Ectodermal cell (in vitro differentiated cells): ENCODE data around the gene SSTR1. TPM values are rescaled to one million over a fixed set of nuclear protein-coding genes. Genes with fewer than 3 reads are reported as not detected.

Experiments used
- H3K27ac ChIP-seq: 2 replicates; pipeline ENCODE4 v1.7.0; 2013; ENCODE audit warnings: mild to moderate bottlenecking, low read depth, low read length; ENCODE audit not compliant: insufficient read depth, poor library complexity, severe bottlenecking
- H3K27me3 ChIP-seq: 2 replicates; pipeline ENCODE4 v1.7.0; 2013; ENCODE audit warnings: mild to moderate bottlenecking, low read length; ENCODE audit not compliant: insufficient read depth, control insufficient read depth, poor library complexity, severe bottlenecking
- H3K36me3 ChIP-seq: one replicate; pipeline ENCODE4 v1.7.0; 2013; ENCODE audit warnings: low read length; ENCODE audit not compliant: control insufficient read depth, insufficient read depth
- H3K4me1 ChIP-seq: one replicate; pipeline ENCODE4 v1.7.0; 2013; ENCODE audit warnings: low read length; ENCODE audit not compliant: control insufficient read depth, insufficient read depth
- H3K4me3 ChIP-seq: 2 replicates; pipeline ENCODE4 v1.7.0; 2013; ENCODE audit warnings: low read depth, low read length, control low read depth; ENCODE audit not compliant: insufficient read depth
- H3K9me3 ChIP-seq: 2 replicates; pipeline ENCODE4 v1.7.0; 2013; ENCODE audit warnings: mild to moderate bottlenecking, low read length, moderate library complexity; ENCODE audit not compliant: control insufficient read depth
- WGBS, 2 experiments: methylation state at CpG; one replicate each; pipeline ENCODE4 v1.1.7; 2013; ENCODE audit warnings: missing lambda C conversion rate in 2 of 2; 5-methylcytosine and 5-hydroxymethylcytosine counted together
- polyA plus RNA-seq, 4 experiments: library from polyadenylated mRNA; stranded (reverse); fragments of 50-300 nt; gene quantifications; one replicate each; pipeline ENCODE4 v1.2.3, GENCODE V29; 2013

Gene SSTR1, protein sequence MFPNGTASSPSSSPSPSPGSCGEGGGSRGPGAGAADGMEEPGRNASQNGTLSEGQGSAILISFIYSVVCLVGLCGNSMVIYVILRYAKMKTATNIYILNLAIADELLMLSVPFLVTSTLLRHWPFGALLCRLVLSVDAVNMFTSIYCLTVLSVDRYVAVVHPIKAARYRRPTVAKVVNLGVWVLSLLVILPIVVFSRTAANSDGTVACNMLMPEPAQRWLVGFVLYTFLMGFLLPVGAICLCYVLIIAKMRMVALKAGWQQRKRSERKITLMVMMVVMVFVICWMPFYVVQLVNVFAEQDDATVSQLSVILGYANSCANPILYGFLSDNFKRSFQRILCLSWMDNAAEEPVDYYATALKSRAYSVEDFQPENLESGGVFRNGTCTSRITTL
- not detected for polyA plus RNA-seq (2013, experiment 1 of 4)
- polyA plus RNA-seq (2013, experiment 2 of 4) = not detected
- not detected for polyA plus RNA-seq (2013, experiment 3 of 4)
- polyA plus RNA-seq (2013, experiment 4 of 4) = not detected

GRCh38 chr14:38207736-38208617 lies at the start of gene SSTR1:
SSTR1 (plus strand) TSS chr14:38207904; CDS start chr14:38209390, 1,486 bp downstream.
- Histone ChIP-seq H3K9me3 (peaks cover 2% of the 10 kb centered on the region), H3K27me3 (peaks cover 78% of the 10 kb centered on the region), H3K36me3 (no peaks in the 10 kb centered on the region), H3K4me3 (peak within 1 kb of the TSS; percentile 20), H3K27ac (no peak within 1 kb of the TSS), H3K4me1 (peaks cover 12% of the 10 kb centered on the region)
- WGBS, 2 experiments = 4% methylated on average over 49 of the region's 49 CpGs

GRCh38 chr14:38158468-38158867 lies 49.2 kb upstream of the SSTR1 start:
- H3K27ac ChIP-seq = no peak overlapping the region
- no peaks in the 10 kb centered on the region for H3K9me3 ChIP-seq
- no peak overlapping the region for H3K4me3 ChIP-seq
- no peaks in the 10 kb centered on the region for H3K4me1 ChIP-seq
- no peaks in the 10 kb centered on the region for H3K36me3 ChIP-seq
- no peaks in the 10 kb centered on the region for H3K27me3 ChIP-seq

- H3K9me3 ChIP-seq = no peaks in the 10 kb centered on the region
- H3K4me3 ChIP-seq = no peak overlapping the region
- H3K4me1 ChIP-seq = no peaks in the 10 kb centered on the region
- H3K36me3 ChIP-seq = no peaks in the 10 kb centered on the region
- no peak overlapping the region for H3K27ac ChIP-seq
- no peaks in the 10 kb centered on the region for H3K27me3 ChIP-seq
- WGBS, 2 experiments = 91 to 95% methylated on average over 1 to 2 of the region's 2 CpGs
Measured at GRCh38 chr14:38168416-38168815, 39.3 kb upstream of the SSTR1 start.

DNA sequence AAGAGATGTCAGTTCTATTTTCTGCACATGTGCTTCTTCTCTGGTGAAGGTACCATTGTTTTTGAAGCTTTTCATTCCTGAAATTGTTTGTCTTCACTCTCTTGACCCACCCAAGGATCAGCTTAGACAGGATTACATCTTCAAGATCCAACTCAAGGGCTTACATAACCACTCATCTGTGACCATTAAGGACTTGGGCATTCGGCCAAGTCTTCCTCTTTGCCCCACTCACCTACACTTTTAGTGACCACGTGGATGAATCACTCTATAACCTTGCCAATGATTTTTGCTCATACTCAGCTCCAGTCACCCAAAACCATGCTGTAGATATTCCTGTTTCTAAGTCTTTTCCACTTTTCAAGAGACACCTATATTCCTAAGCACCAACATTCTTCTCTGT lies 36.5 kb upstream of the SSTR1 start:
- H3K4me1 ChIP-seq = no peaks in the 10 kb centered on the region
- no peak overlapping the region for H3K27ac ChIP-seq
- 86 to 87% methylated on average over 2 of the region's 2 CpGs for WGBS, 2 experiments
- no peaks in the 10 kb centered on the region for H3K36me3 ChIP-seq
- H3K9me3 ChIP-seq = no peaks in the 10 kb centered on the region
- no peaks in the 10 kb centered on the region for H3K27me3 ChIP-seq
- no peak overlapping the region for H3K4me3 ChIP-seq

- WGBS, 2 experiments = 41 to 48% methylated on average over 2 of the region's 2 CpGs
Measured at GRCh38 chr14:38174711-38175110, 33.0 kb upstream of the SSTR1 start.

DNA sequence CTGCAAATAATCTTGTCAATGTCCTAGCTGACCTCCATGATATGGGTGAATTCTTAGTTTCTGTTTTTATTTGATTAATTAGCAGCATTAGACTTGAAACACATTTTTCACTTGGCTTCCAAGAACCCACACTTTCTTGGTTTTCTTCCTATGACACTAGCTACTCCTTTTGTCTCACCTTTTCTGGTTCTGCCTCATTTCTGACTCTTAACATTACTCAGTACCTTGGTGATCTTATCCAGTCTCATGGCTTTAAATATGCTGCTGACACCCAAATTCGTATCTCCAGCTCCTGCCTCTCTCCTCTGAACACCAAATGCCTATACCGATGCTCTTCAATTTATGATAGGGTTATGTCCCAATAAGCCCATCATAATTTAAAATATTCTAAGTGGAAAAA lies 32.0 kb upstream of the SSTR1 start:
- 86 to 92% methylated on average over 2 of the region's 2 CpGs for WGBS, 2 experiments
- H3K27me3 ChIP-seq = no peaks in the 10 kb centered on the region
- no peak overlapping the region for H3K27ac ChIP-seq
- no peaks in the 10 kb centered on the region for H3K36me3 ChIP-seq
- H3K9me3 ChIP-seq = no peaks in the 10 kb centered on the region
- H3K4me3 ChIP-seq = no peak overlapping the region
- H3K4me1 ChIP-seq = no peaks in the 10 kb centered on the region

More at GRCh38 chr14:38174711-38175110, 33.0 kb upstream of the SSTR1 start:
- Histone ChIP-seq H3K27ac (no peak overlapping the region), H3K36me3 (no peaks in the 10 kb centered on the region), H3K27me3 (no peaks in the 10 kb centered on the region), H3K4me3 (no peak overlapping the region), H3K4me1 (no peaks in the 10 kb centered on the region), H3K9me3 (no peaks in the 10 kb centered on the region)

DNA sequence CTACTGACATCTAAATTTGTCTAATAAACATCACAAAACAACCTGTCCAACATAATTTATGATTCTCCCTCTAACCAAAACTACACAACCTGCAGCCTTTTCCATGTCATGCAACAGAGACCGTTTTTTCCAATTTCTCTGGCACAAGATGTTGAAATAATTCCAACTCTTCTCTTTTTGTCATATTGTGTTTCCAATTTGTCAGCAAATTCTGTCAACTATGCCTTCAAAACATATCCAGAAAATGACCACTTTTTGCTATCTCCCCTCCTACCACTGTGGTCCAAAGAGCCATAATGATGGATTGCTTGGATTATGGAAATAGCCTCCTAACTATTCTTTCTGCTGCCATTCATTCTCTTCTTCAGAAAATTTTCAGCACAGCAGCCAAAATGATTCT lies 31.3 kb upstream of the SSTR1 start:
- H3K27ac ChIP-seq = no peak overlapping the region
- H3K4me3 ChIP-seq = no peak overlapping the region
- H3K36me3 ChIP-seq = no peaks in the 10 kb centered on the region
- no peaks in the 10 kb centered on the region for H3K4me1 ChIP-seq
- no peaks in the 10 kb centered on the region for H3K27me3 ChIP-seq
- WGBS, 2 experiments = 94% methylated on average over 1 of the region's 1 CpG
- H3K9me3 ChIP-seq = no peaks in the 10 kb centered on the region

- no peaks in the 10 kb centered on the region for H3K27me3 ChIP-seq
- H3K36me3 ChIP-seq = no peaks in the 10 kb centered on the region
- no peak overlapping the region for H3K27ac ChIP-seq
- H3K4me1 ChIP-seq = no peaks in the 10 kb centered on the region
- no peaks in the 10 kb centered on the region for H3K9me3 ChIP-seq
- H3K4me3 ChIP-seq = no peak overlapping the region
Measured at GRCh38 chr14:38184132-38184531, 23.6 kb upstream of the SSTR1 start.

- H3K36me3 ChIP-seq = no peaks in the 10 kb centered on the region
- H3K9me3 ChIP-seq = no peaks in the 10 kb centered on the region
- no peak overlapping the region for H3K27ac ChIP-seq
- no peak overlapping the region for H3K4me3 ChIP-seq
- H3K27me3 ChIP-seq = peaks cover 3% of the 10 kb centered on the region
- WGBS, 2 experiments = 88 to 94% methylated on average over 1 of the region's 1 CpG
- no peaks in the 10 kb centered on the region for H3K4me1 ChIP-seq
Measured at GRCh38 chr14:38185671-38186070, 22.0 kb upstream of the SSTR1 start.

DNA sequence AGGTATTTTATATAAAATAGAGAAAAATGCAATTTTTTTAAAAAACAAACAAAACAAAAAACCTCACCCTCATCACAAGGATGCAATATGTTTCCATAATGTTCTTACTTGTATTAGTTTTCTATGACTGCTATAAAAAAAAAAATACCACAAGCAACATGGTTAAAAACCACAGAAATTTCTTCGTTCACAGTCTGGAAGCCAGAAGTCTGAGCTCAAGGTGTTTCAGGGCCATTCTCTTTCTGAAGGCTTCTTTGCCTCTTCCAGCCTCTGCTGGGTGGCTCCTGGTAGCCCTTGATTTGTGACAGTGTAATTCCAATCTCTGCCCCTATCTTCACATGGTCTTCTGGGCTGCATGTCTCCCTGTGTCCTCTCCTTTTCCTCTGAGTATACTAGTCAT lies 21.5 kb upstream of the SSTR1 start:
- WGBS, 2 experiments = 91 to 93% methylated on average over 1 of the region's 1 CpG
- peaks cover 7% of the 10 kb centered on the region for H3K27me3 ChIP-seq
- H3K36me3 ChIP-seq = no peaks in the 10 kb centered on the region
- no peaks in the 10 kb centered on the region for H3K9me3 ChIP-seq
- no peak overlapping the region for H3K27ac ChIP-seq
- no peak overlapping the region for H3K4me3 ChIP-seq
- H3K4me1 ChIP-seq = no peaks in the 10 kb centered on the region
